HPDE6-E6E7 (cell line): Measurements from ENCODE around the gene CCDC69.
"Not testable (repeated sequence)": the region's sequence is repeated elsewhere in the genome, so short reads cannot be mapped to it uniquely, and the experiment has no call there.

ENCODE experiments used
- DNase-seq: peaks from one replicate; pipeline ENCODE4 v3.0.0; 2011; ENCODE audit warnings: missing footprints; ENCODE audit errors: extremely low spot score

Gene CCDC69

GRCh38 chr5:151245680-151246219, 21.9 kb upstream of the CCDC69 start:
- DNase-seq = no peak

- no peak for DNase-seq
Observed at GRCh38 chr5:151244206-151244605, 20.3 kb upstream of the CCDC69 start.

- no peak for DNase-seq
Observed at GRCh38 chr5:151243564-151243963, 19.7 kb upstream of the CCDC69 start.

GRCh38 chr5:151243127-151243526, 19.2 kb upstream of the CCDC69 start:
- no peak for DNase-seq

GRCh38 chr5:151240924-151241635, 17.2 kb upstream of the CCDC69 start:
- no peak for DNase-seq

- DNase-seq = not testable (repeated sequence)
Observed at GRCh38 chr5:151240268-151240835, 16.5 kb upstream of the CCDC69 start.

- peak; percentile 78 for DNase-seq
Observed at GRCh38 chr5:151239237-151239861, 15.5 kb upstream of the CCDC69 start.

GRCh38 chr5:151238303-151238741, 14.4 kb upstream of the CCDC69 start:
- DNase-seq = no peak

- DNase-seq = no peak
Observed at GRCh38 chr5:151237685-151238084, 13.8 kb upstream of the CCDC69 start.

- no peak for DNase-seq
Observed at GRCh38 chr5:151236888-151237287, 13.0 kb upstream of the CCDC69 start.

- DNase-seq = not testable (repeated sequence)
Observed at GRCh38 chr5:151235239-151235571, 11.3 kb upstream of the CCDC69 start.

- DNase-seq = no peak
Observed at GRCh38 chr5:151234476-151235238, 10.8 kb upstream of the CCDC69 start.

- no peak for DNase-seq
Observed at GRCh38 chr5:151233616-151234085, 9.8 kb upstream of the CCDC69 start.

- DNase-seq = no peak
Observed at GRCh38 chr5:151231359-151231758, 7.5 kb upstream of the CCDC69 start.

GRCh38 chr5:151230048-151230680, 6.3 kb upstream of the CCDC69 start:
- no peak for DNase-seq

GRCh38 chr5:151228986-151229385, 5.1 kb upstream of the CCDC69 start:
- DNase-seq = no peak

- no peak for DNase-seq
Observed at GRCh38 chr5:151227918-151228447, 4.1 kb upstream of the CCDC69 start.

GRCh38 chr5:151225475-151225874, 1.6 kb upstream of the CCDC69 start:
- DNase-seq = no peak

GRCh38 chr5:151225071-151225470, 1.2 kb upstream of the CCDC69 start:
- DNase-seq = no peak

GRCh38 chr5:151224372-151224771, 480 bp upstream of the CCDC69 start:
- DNase-seq = no peak

GRCh38 chr5:151222790-151223446, 974 bp downstream of the CCDC69 start:
- no peak for DNase-seq
